Esophagus muscularis mucosa (tissue), 4 donors: ENCODE data around the gene CEP55. TPM values are rescaled to one million over a fixed set of nuclear protein-coding genes. Genes with fewer than 3 reads are reported as not detected.

Experiments used
- DNase-seq: peaks from one replicate; pipeline ENCODE4 v3.0.0-alpha.2; 2017; ENCODE audit errors: extremely low spot score
- H3K27ac ChIP-seq, 4 donors: fragments of 200-600 bp; sonication (generic); replicated peaks in 1 of 4; 1 replicate in 3 of 4; 2 replicates in 1 of 4; pipeline ENCODE4 v1.5.1; 2016 to 2019; ENCODE audit warnings: mild to moderate bottlenecking in 1 of 4
- H3K27me3 ChIP-seq, 4 donors: fragments of 200-600 bp; sonication (generic); one replicate each; pipeline versions ENCODE4 v1.5.1 to v1.6.0; 2016 to 2019
- H3K36me3 ChIP-seq, 4 donors: fragments of 200-600 bp; sonication (generic); one replicate each; pipeline ENCODE4 v1.5.1; 2016 to 2019
- H3K4me1 ChIP-seq, 4 donors: fragments of 200-600 bp; sonication (generic); one replicate each; pipeline ENCODE4 v1.5.1; 2016 to 2019
- H3K4me3 ChIP-seq, 4 donors: fragments of 200-600 bp; sonication (generic); 1 replicate in 2 of 4; 2 replicates in 2 of 4; pipeline ENCODE4 v1.5.1; 2016 to 2019; ENCODE audit warnings: mild to moderate bottlenecking in 4 of 4, moderate library complexity in 1 of 4
- H3K9me3 ChIP-seq, 4 donors: fragments of 200-600 bp; sonication (generic); 1 replicate in 3 of 4; 2 replicates in 1 of 4; pipeline ENCODE4 v1.5.1; 2016 to 2019
- EP300 ChIP-seq: sonication (generic); formaldehyde crosslinking; IDR thresholded peaks from one replicate; pipeline ENCODE4 v1.6.1; 2017; ENCODE audit warnings: antibody characterized with exemption
- POLR2A ChIP-seq: fragments of 450-650 bp; IDR thresholded peaks from one replicate; pipeline ENCODE4 v1.6.1; 2017; ENCODE audit warnings: antibody characterized with exemption, moderate library complexity, mild to moderate bottlenecking, low read depth
- POLR2AphosphoS5 ChIP-seq, 2 donors: sonication (generic); formaldehyde crosslinking; IDR thresholded peaks; one replicate each; pipeline ENCODE4 v1.6.1; 2017; ENCODE audit warnings: antibody characterized with exemption in 2 of 2
- WGBS: methylation state at CpG from one replicate; pipeline ENCODE4 v1.1.5; 2018; 5-methylcytosine and 5-hydroxymethylcytosine counted together
- intact Hi-C: fragments of 100-400 bp; cut with DNase I; formaldehyde crosslinking; loops from one replicate; pipeline ENCODE4 v1.15.1; 2023
- total RNA-seq, 4 donors: library from RNA; depleted of rRNA; stranded (reverse); fragments of >200 nt; gene quantifications; one replicate each; pipeline versions ENCODE4 v1.1.0 to v1.2.1, GENCODE V29; 2016
- TF ChIP-seq, protein P1 (sequence below), 3 experiments: fragments of 200-600 bp in 2 of 3; fragments of 450-650 bp in 1 of 3; sonication (generic) in 2 of 3; IDR thresholded peaks; one replicate each; pipeline ENCODE4 v1.5.1; 2017 to 2019; ENCODE audit warnings: antibody characterized with exemption in 3 of 3, mild to moderate bottlenecking in 2 of 3, moderate library complexity in 1 of 3

CEP55 gene
- total RNA-seq, 4 donors from 2014 or later = 0.19 to 0.80 (median 0.50) TPM; not detected in 1

- H3K4me1 ChIP-seq = peaks cover 28 to 100% (median 97%) of the 10 kb centered on the region in 4 donors
- DNase-seq = no peak
- WGBS = 62% methylated on average over 2 of the region's 2 CpGs
- peak overlapping the region; percentile 43 to 93 (median 90) for H3K27ac ChIP-seq
- H3K36me3 ChIP-seq = peaks cover 0 to 5% (median 0%) of the 10 kb centered on the region in 4 donors
- H3K4me3 ChIP-seq = no peak overlapping the region
- intact Hi-C loops = loop anchor here (5.0 kb wide), 1 partner anchor 49 kb away; no protein-coding TSS in a partner anchor
- TF ChIP-seq POLR2A = no peak
- TF ChIP-seq, protein P1, sequence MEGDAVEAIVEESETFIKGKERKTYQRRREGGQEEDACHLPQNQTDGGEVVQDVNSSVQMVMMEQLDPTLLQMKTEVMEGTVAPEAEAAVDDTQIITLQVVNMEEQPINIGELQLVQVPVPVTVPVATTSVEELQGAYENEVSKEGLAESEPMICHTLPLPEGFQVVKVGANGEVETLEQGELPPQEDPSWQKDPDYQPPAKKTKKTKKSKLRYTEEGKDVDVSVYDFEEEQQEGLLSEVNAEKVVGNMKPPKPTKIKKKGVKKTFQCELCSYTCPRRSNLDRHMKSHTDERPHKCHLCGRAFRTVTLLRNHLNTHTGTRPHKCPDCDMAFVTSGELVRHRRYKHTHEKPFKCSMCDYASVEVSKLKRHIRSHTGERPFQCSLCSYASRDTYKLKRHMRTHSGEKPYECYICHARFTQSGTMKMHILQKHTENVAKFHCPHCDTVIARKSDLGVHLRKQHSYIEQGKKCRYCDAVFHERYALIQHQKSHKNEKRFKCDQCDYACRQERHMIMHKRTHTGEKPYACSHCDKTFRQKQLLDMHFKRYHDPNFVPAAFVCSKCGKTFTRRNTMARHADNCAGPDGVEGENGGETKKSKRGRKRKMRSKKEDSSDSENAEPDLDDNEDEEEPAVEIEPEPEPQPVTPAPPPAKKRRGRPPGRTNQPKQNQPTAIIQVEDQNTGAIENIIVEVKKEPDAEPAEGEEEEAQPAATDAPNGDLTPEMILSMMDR (IDR thresholded peaks at IDR 0.05) = no peak
- TF ChIP-seq POLR2AphosphoS5 (IDR thresholded peaks at IDR 0.05) = no peak
- TF ChIP-seq EP300 = no peak
- H3K9me3 ChIP-seq = no peaks in the 10 kb centered on the region
- H3K27me3 ChIP-seq = no peaks in the 10 kb centered on the region
Observed at GRCh38 chr10:93475871-93476270, 20.5 kb upstream of the CEP55 start.

DNA sequence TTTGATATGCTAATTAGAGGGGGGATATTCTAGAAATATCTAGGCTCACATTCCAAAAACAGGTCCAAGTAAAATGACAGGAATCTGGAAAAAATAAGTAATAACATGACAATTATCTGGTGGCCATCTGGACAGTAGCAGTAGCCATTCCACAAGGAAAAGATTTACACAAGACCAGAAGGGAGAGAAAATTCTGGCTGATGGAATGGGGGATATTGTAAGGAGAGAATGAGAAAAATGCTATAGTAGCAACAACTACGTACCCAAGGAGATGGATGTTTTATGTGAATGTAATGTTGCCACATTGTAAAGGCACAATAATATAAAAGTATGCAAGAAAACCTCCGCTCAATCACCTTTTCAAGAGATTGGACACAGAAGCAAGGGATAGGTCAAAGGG is 19.7 kb upstream of the CEP55 start:
- H3K27ac ChIP-seq = peak overlapping the region; percentile 43 to 93 (median 90)
- intact Hi-C loops = loop anchor here (5.0 kb wide), 1 partner anchor 49 kb away; no protein-coding TSS in a partner anchor
- WGBS = 84% methylated on average over 2 of the region's 2 CpGs

GRCh38 chr10:93478873-93479272 is 17.5 kb upstream of the CEP55 start:
- TF ChIP-seq, protein P1 (IDR thresholded peaks at IDR 0.05) = no peak
- TF ChIP-seq POLR2AphosphoS5 (IDR thresholded peaks at IDR 0.05) = no peak
- 73% methylated on average over 6 of the region's 6 CpGs for WGBS
- peaks cover 0 to 5% (median 0%) of the 10 kb centered on the region in 4 donors for H3K36me3 ChIP-seq
- DNase-seq = no peak
- H3K27ac ChIP-seq = peak overlapping the region; percentile 65 to 93 (median 88)
- no peaks in the 10 kb centered on the region for H3K27me3 ChIP-seq
- intact Hi-C loops = loop anchor here (5.0 kb wide), 1 partner anchor 52 kb away; no protein-coding TSS in a partner anchor
- peaks cover 18 to 82% (median 80%) of the 10 kb centered on the region in 4 donors for H3K4me1 ChIP-seq
- H3K9me3 ChIP-seq = no peaks in the 10 kb centered on the region
- H3K4me3 ChIP-seq = peak overlapping the region; percentile 13 to 66 (median 40)

More for the DNA sequence above, 19.7 kb upstream of the CEP55 start:
- H3K4me1 ChIP-seq = peaks cover 22 to 94% (median 93%) of the 10 kb centered on the region in 4 donors
- DNase-seq = no peak
- no peaks in the 10 kb centered on the region for H3K9me3 ChIP-seq
- no peaks in the 10 kb centered on the region for H3K27me3 ChIP-seq
- TF ChIP-seq EP300 = no peak
- TF ChIP-seq POLR2A = no peak
- TF ChIP-seq, protein P1 (IDR thresholded peaks at IDR 0.05) = no peak
- no peak for TF ChIP-seq POLR2AphosphoS5 (IDR thresholded peaks at IDR 0.05)
- H3K4me3 ChIP-seq = no peak overlapping the region
- peaks cover 0 to 5% (median 0%) of the 10 kb centered on the region in 4 donors for H3K36me3 ChIP-seq

DNA sequence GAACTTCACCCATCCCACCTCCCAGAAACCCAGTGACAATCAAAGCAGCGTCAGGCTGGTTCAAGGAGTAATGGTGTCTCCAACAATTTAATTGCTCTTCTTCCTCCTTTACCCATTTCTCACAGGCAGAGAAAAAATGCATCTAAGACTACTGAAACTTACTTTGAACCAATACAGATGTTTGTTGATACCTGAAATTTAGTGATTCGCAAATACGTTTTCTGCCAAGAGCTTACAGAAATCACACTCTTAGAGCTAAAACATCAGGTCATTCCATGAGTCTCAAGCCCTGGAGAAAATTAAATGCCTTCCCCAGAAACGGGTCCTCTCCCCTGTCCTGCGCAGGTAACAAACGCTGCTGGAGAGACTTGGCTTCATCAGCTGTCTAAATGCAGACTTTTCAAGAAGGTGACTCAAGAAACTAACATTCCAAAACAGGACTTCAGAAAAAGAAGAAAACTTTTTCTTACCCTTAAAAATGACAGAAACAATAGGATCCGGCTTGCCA is 14.7 kb upstream of the CEP55 start:
- intact Hi-C loops = loop anchor here (5.0 kb wide), 1 partner anchor 39 kb away; no protein-coding TSS in a partner anchor
- no peak for DNase-seq
- Histone ChIP-seq H3K4me1 (peaks cover 10 to 59% (median 54%) of the 10 kb centered on the region in 4 donors), H3K27me3 (no peaks in the 10 kb centered on the region), H3K36me3 (peaks cover 0 to 5% (median 0%) of the 10 kb centered on the region in 4 donors), H3K4me3 (peak overlapping the region; percentile 62 to 71 (median 64)), H3K9me3 (no peaks in the 10 kb centered on the region), H3K27ac (peak overlapping the region; percentile 86 to 93 (median 89))
- TF ChIP-seq EP300 = no peak
- TF ChIP-seq POLR2A = no peak
- TF ChIP-seq, protein P1 (IDR thresholded peaks at IDR 0.05) = no peak
- no peak for TF ChIP-seq POLR2AphosphoS5 (IDR thresholded peaks at IDR 0.05)
- WGBS = 13% methylated on average over 7 of the region's 7 CpGs
